HG03066 (cell line): Measurements from ENCODE around the gene SETD3.
A peak's percentile ranks its signal among the peaks of the same experiment; 100 is the strongest.

Source experiments
- ATAC-seq: cut with Tn5 transposase; IDR thresholded peaks from one replicate; pipeline ENCODE4 v1.9.1; 2021; ENCODE audit warnings: low read depth; ENCODE audit not compliant: unreplicated experiment

SETD3 gene

GRCh38 chr14:99502989-99503421 lies 22.3 kb upstream of the SETD3 start:
- ATAC-seq = no peak

- no peak for ATAC-seq
These were observed 17.2 kb upstream of the SETD3 start for GRCh38 chr14:99497894-99498293.

- ATAC-seq = no peak
These were observed 16.7 kb upstream of the SETD3 start for GRCh38 chr14:99497341-99497740.

DNA sequence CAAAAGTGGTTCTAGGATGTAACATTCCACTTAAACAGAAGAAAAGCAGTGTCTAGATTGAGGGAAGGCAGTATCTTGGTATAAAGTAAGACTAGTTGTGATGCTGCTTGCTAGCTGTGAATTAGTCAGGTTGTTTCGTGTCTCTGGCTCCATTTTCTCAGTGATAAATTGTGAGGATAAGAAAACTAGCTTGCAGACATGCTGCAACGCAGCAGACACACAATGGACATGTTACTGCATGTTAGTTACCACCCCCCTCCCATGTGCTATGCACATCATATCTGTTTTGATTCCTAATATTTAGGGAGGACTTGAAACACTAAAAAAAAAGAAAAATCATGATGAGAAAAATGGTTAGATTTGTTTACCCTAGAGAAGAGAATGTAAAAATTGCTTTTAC lies 3.4 kb upstream of the SETD3 start:
- ATAC-seq = no peak

GRCh38 chr14:99481745-99482099 lies 1.1 kb upstream of the SETD3 start:
- no peak for ATAC-seq

GRCh38 chr14:99480917-99481744 lies 472 bp upstream of the SETD3 start, which contains the start of gene CCNK:
Gene CCNK, plus strand, starts transcription at chr14:99481409. Its CDS starts 11,269 bp downstream, at chr14:99492678.
- peak; percentile 83 for ATAC-seq

DNA sequence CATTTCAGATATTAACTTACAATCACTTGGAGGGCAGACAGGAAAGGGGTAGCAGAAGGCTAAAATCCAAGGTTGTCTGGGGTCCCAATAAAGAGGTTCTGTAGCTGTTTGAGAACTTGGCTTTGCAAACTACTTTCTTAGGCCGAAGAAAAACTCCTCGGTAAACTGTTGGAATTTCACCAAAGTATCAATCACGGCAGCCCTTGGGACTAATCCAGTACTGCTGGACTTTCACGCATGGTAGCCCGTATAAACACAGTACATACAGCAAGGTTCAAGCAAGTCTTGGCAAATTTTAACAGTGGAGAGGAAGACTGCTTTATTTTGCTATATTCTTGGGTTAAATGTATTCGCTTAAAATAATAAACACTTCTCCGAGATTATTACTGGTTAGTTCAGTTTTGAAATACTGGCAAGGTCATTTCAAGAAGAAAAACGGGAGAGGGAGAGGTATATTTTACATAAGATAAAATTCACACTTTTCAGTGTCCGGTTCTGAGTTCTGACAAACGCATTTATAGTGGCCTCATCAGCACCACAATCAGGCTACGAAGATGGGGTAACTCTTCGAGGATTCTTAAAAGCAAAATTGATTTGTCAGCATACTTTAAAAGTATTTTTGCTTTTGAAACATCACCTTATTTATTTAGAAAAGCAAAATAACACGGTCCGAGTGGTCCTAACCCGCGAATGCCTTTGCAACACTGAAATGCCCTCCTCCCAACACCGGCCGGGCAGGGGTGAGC lies 1.3 kb downstream of the SETD3 start:
- ATAC-seq = no peak

DNA sequence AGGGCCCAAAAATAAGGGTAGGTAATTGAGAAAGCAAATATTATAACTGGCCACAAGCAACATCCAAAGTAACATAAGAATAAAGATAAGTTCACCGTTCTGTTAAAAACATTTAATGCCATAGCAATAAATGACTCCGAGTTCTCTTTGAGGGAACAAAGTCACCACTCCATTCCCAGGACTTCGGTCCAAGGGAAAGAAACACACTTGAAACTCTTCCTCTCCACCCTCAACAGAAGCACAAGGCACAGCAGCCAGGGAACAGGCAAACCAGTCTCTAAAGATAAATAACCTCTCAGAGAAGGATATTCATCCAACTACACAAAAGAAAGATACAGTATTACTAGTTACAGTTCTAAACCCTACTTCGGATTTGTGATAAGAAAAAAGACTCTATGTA lies 2.5 kb downstream of the SETD3 start:
- no peak for ATAC-seq

DNA sequence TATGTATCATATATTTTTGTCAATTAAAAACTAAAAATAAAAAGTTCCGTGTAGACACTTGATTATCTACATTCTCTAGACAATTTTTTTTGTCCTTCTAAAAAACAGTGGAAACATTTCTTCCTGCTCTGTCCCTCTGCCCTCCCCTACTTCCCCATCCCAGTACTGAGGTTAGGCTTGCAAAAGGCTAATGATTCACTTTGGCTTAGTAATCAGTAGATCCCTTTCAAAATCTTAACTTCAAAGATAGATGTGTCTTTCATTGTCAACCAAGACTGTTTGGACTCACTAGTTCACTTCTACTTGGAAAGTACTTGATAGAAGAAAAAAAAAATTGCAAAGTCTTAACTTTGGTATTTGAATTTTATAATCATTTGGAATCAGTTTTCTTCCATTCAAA lies 3.8 kb downstream of the SETD3 start:
- no peak for ATAC-seq

DNA sequence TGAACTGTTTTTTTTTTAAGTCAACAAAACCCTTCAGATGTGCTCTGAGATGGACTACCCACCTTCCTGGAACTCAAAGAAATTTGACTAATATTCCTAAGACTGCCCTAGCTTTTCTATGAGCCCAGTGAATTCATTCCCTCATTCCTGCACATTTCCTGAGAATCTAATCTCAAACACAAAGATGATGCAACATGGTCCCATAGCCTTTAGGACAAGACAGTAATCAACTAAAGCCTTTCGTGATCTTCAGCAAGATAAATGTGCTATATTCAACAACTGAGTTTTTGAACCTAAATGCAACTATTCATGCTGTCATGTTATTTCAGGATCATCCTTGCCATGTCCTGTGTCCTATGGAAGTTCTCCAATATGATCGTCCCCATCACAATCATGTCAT lies 5.0 kb downstream of the SETD3 start:
- ATAC-seq = no peak

DNA sequence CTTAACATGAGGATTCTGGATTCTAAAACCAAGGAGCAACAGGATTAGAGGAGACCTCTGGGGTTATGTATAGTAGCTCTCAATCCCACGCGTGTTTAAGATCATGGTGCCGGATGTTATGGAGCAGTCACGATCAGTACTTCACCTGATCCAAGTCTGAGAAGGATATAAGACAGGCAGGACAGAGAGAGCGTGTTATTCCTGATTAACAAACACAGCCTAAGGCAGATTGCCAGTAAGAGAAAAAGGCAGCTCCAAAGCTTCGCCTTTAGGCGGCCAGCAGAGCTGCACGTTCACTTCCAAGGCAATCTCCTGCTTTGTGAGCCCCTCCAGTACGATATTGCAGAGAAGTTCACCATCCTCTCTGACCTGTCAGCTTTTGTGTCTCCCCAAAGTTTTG lies 5.5 kb downstream of the SETD3 start:
- ATAC-seq = no peak

DNA sequence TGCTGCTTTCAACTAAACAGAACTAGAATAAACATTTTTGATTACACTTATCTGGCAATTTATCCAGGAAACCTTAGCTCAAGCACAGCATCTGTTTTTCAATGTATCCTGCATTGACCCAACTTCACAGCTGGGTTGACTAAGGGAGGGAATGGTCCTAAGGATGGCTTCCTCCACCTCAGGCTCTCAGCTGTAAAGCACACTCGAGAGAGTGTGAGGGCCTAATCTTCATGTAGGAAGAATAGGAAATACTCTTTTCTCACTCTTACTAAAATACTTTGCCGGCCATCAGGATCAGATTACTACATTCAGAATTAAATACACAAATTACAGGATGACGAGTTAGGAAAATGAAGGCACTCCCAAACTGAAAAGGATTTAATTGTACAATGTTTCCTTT lies 7.2 kb downstream of the SETD3 start:
- no peak for ATAC-seq

GRCh38 chr14:99472937-99473336 lies 7.7 kb downstream of the SETD3 start:
- ATAC-seq = no peak

- no peak for ATAC-seq
These were observed 8.9 kb downstream of the SETD3 start for GRCh38 chr14:99471731-99472130.

DNA sequence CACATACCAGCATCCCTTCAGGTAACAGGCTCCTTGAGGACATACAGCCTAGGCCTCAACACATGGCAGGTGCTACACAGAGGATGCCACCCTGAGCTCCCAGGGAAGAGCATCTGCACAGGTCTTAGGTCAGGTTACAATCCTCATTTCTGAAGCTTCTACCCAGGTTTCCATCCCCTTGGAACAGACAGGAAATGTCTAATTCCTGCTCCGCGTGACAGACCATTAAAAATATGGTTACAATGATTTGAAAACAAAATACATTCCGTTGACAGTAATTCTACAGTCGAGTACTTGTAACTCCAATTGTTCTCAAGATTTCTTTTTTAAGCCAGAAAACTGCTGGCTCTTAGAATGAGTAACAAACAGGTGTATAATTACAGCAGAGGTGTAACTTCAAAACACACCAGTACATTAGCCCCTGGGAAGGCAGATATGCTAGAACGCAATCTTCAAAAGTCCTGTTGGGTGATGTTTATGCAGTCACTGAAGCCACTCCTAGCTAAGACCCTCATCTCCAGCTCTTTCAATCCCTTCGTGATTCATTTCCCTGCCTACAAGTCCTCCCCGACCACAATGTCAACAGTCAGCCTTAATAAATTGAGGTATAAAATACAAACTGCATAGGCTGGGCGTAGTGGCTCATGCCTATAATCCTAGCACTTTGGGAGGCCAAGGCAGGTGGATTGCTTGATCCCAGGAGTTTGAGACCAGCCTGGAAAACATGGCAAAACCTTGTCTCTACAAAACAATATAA lies 11.6 kb downstream of the SETD3 start:
- ATAC-seq = no peak

- no peak for ATAC-seq
These were observed 12.6 kb downstream of the SETD3 start for GRCh38 chr14:99468081-99468480.

GRCh38 chr14:99467336-99468078 lies 13.2 kb downstream of the SETD3 start:
- ATAC-seq = no peak

DNA sequence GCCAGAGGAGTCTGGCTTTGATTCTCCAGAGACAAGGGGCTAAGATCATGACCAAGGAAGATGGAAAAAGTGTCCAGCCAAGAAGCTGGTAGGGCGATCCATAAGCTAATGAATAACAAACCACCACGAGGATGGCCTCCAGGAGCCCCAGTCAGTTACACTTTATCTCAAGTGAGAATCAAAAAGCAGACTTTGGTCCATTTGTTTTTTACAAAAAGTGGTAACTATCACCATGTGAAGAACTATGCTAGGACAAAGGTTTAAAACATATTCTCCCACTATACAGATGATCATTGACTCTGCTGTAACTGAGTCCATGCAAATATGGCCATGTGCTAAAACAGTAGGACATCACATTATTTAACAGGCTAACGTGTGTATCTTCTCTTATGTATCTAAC lies 13.9 kb downstream of the SETD3 start:
- no peak for ATAC-seq

DNA sequence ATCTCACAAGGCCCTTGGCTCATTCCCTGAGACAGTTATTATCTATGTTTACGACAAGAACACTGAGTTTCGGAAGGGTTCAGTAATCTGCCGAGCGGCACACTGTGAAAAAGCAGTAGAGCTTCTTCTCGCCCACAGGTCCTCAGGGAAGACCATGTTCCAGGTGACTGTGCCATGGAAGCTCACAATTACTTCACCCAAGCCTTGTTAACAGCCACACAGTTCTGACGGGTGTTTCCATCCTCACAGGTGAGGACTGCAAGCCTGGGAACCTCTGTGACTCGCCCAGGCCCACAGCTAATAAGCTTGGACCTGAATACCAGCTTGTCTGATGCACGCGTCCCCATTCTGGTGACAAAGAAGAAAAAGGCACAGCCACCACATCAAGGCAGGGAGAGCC lies 15.4 kb downstream of the SETD3 start:
- ATAC-seq = no peak

GRCh38 chr14:99463974-99464373 lies 16.7 kb downstream of the SETD3 start:
- ATAC-seq = no peak

GRCh38 chr14:99462210-99462609 lies 18.4 kb downstream of the SETD3 start:
- ATAC-seq = no peak
